Erythroblast (primary cell): ENCODE measurements around the gene ADPRS.

Experiments
- GATA1 ChIP-seq: IDR thresholded peaks from 2 replicates; pipeline ENCODE4 v1.6.1; 2011; ENCODE audit warnings: low read depth, mild to moderate bottlenecking, control low read depth, low read length, moderate library complexity
- POLR2A ChIP-seq: IDR thresholded peaks from 2 replicates; pipeline ENCODE4 v1.6.1; 2011; ENCODE audit warnings: mild to moderate bottlenecking, low read length

- TF ChIP-seq POLR2A: no peak
- TF ChIP-seq GATA1: no peak
Observed at GRCh38 chr1:36136535-36136934, 47.8 kb downstream of the ADPRS start.
